ENCODE results near the gene COA3. TPM values are rescaled to one million over a fixed set of nuclear protein-coding genes. Genes with fewer than 3 reads are reported as not detected.

COA3 gene
- total and polyA plus RNA-seq, 2 donors (not counting 1 experiment from before 2014, with no cell fraction given) = 53.5 to 80.3 TPM

DNA sequence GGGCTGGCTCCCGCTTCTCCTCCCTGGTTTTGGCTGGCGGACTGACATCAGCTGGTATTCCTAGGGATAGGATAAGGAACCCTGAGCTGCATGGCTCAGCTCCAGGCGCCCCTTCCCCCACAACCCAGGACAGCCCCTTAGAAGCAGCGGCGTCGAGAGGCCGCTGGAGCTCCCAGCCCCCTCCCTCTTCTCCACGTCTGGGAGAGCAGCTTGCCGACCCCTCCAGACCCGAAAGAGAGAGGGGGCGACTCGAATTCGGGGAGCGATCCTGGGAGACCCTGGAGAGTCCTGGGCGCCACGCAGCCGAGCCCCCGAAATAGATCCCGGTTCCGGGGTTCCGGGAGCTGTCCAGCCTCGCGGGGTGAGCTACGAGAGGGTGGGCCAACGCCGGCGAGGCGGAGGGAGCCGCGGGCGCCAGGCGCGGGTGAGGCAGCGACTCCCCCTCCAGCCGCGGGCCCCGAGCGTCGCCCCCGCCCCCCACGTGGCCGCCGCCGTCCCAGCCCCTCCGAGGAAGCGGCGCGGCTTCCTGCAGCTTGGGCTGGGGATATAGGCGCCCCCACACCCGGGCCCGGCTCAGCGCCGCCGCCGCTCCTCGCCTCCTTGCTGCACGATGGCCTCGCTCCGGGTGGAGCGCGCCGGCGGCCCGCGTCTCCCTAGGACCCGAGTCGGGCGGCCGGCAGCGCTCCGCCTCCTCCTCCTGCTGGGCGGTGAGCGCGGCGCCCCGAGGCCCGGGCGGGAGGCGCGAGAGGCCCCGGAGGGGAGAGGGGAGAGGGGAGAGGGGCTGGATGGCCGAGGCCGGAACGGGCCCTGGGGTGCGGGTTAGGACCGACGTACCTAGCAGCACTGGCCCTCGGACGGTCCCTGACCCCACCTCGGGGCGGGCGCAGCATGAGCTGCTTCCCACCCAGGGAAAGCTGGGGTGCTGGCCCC, 37.6 kb downstream of the COA3 start, which contains the start of gene RAMP2:
Gene RAMP2, plus strand, starts transcription at position 576 of the 930 bp plus-strand sequence. Its CDS starts 35 bp downstream, at position 611.
- DNase-seq (ENCODE audit: low read depth in 2 of 2) = peak in 1 of 2 donors; percentile 10

DNA sequence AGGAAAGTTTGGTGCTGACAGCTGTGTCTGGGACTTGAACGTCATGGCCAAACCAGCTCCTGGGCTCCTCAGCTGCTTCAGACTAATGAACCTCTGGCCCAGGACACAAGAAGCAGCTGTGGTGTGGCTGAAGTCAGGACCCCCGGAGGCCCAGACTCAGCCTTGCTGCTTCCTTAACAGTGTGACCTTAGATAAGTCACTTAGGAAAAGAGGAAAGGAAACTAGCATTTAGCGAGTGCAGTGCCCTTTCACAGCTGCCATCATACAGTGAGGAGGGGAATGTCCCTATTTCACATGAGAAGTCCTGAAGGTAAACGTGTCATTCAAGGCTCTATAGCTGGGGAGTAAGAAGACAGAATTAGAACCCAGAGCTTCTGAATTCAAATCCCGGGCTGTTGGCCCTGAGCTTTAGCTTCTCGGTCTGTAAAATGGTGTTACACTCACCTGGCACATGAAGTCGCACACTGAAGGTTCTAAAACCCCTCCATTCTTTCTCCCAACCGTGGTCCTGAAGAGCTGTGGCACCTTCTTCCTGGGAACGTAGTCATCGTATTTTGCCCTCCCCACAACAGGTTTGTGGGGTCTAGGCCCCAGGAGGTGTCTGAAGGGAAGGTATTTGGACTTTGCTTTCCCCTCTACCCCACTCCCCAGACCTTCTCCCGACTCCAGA, 38.4 kb downstream of the COA3 start:
- H3K4me2 ChIP-seq (ENCODE audit: extremely low read depth, insufficient read depth, low read length) = no peak overlapping the region
- peaks cover 39% of the 10 kb centered on the region for H3K27me3 ChIP-seq (ENCODE audit: control insufficient read depth, insufficient read depth, low read length)
- no peaks in the 10 kb centered on the region for H3K36me3 ChIP-seq (ENCODE audit: control insufficient read depth, insufficient read depth, low read length)
- H2AFZ ChIP-seq (ENCODE audit: low read length) = no peak overlapping the region
- H3K9me3 ChIP-seq (ENCODE audit: control insufficient read depth, insufficient read depth, low read depth, low read length) = no peaks in the 10 kb centered on the region
- TF ChIP-seq, protein P1, sequence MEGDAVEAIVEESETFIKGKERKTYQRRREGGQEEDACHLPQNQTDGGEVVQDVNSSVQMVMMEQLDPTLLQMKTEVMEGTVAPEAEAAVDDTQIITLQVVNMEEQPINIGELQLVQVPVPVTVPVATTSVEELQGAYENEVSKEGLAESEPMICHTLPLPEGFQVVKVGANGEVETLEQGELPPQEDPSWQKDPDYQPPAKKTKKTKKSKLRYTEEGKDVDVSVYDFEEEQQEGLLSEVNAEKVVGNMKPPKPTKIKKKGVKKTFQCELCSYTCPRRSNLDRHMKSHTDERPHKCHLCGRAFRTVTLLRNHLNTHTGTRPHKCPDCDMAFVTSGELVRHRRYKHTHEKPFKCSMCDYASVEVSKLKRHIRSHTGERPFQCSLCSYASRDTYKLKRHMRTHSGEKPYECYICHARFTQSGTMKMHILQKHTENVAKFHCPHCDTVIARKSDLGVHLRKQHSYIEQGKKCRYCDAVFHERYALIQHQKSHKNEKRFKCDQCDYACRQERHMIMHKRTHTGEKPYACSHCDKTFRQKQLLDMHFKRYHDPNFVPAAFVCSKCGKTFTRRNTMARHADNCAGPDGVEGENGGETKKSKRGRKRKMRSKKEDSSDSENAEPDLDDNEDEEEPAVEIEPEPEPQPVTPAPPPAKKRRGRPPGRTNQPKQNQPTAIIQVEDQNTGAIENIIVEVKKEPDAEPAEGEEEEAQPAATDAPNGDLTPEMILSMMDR (conservative IDR thresholded peaks at IDR 0.05 in 1 of 2, IDR thresholded peaks at IDR 0.05 in 1 of 2; ENCODE audit: low read depth in 1 of 2, low read length in 2 of 2) = no peak
- TF ChIP-seq EZH2 (IDR thresholded peaks at IDR 0.05; ENCODE audit: low read length, missing control alignments) = peak; percentile 93
- no peaks in the 10 kb centered on the region for H3K79me2 ChIP-seq (ENCODE audit: control insufficient read depth, insufficient read depth, low read length)
- no peak overlapping the region for H3K4me3 ChIP-seq (replicated peaks in 1 of 4; ENCODE audit: control extremely low read depth in 1 of 4, insufficient read depth in 1 of 4, low read depth in 3 of 4, low read length in 4 of 4)
- H3K4me1 ChIP-seq (ENCODE audit: control insufficient read depth, extremely low read depth, insufficient read depth, low read length) = no peaks in the 10 kb centered on the region
- H4K20me1 ChIP-seq (ENCODE audit: control insufficient read depth, extremely low read depth, insufficient read depth, low read length) = no peaks in the 10 kb centered on the region
- H3K9ac ChIP-seq (ENCODE audit: insufficient read depth, low read length) = no peak overlapping the region
- DNase-seq (ENCODE audit: low read depth in 2 of 2) = no peak
- no peak overlapping the region for H3K27ac ChIP-seq (ENCODE audit: insufficient read depth, low read length)

More for the DNA sequence above, 37.6 kb downstream of the COA3 start, which contains the start of gene RAMP2:
- Histone ChIP-seq H3K4me3 (replicated peaks in 1 of 4; ENCODE audit: control extremely low read depth in 1 of 4, insufficient read depth in 1 of 4, low read depth in 3 of 4, low read length in 4 of 4) (peak within 1 kb of the TSS in 2 of 4 experiments; percentile 29 to 43), H3K4me1 (ENCODE audit: control insufficient read depth, extremely low read depth, insufficient read depth, low read length) (no peaks in the 10 kb centered on the region), H3K36me3 (ENCODE audit: control insufficient read depth, insufficient read depth, low read length) (no peaks in the 10 kb centered on the region), H3K9ac (ENCODE audit: insufficient read depth, low read length) (peak within 1 kb of the TSS; percentile 23), H3K27me3 (ENCODE audit: control insufficient read depth, insufficient read depth, low read length) (peaks cover 33% of the 10 kb centered on the region), H3K9me3 (ENCODE audit: control insufficient read depth, insufficient read depth, low read depth, low read length) (no peaks in the 10 kb centered on the region), H4K20me1 (ENCODE audit: control insufficient read depth, extremely low read depth, insufficient read depth, low read length) (no peaks in the 10 kb centered on the region), H3K79me2 (ENCODE audit: control insufficient read depth, insufficient read depth, low read length) (no peaks in the 10 kb centered on the region), H3K4me2 (ENCODE audit: extremely low read depth, insufficient read depth, low read length) (peak within 1 kb of the TSS; percentile 59), H2AFZ (ENCODE audit: low read length) (peak within 1 kb of the TSS; percentile 26), H3K27ac (ENCODE audit: insufficient read depth, low read length) (no peak within 1 kb of the TSS)
- TF ChIP-seq, protein P1 (conservative IDR thresholded peaks at IDR 0.05 in 1 of 2, IDR thresholded peaks at IDR 0.05 in 1 of 2; ENCODE audit: low read depth in 1 of 2, low read length in 2 of 2) = no peak
- peak; percentile 39 for TF ChIP-seq EZH2 (IDR thresholded peaks at IDR 0.05; ENCODE audit: low read length, missing control alignments)

DNA sequence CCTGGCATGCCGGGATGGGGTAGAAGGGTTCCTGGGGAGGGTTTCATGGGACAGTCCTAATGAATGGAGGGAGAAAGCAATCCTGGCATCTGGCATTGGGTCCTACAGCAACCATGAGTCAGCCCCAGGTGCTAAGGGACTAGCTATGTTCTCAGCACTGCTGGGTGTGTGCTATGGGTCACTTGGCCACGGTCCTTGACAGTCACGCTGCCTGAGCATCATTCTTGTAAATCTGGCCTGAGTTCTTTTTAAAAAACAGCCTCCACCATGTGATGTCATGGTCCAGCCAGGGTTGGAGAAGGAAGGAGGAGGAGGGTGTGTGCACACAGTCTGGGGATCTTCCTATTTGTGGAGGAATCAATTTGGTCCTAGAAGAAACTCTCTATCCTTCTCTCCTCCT, 43.7 kb downstream of the COA3 start:
- Histone ChIP-seq H3K4me1 (ENCODE audit: control insufficient read depth, extremely low read depth, insufficient read depth, low read length) (no peaks in the 10 kb centered on the region), H3K9ac (ENCODE audit: insufficient read depth, low read length) (no peak overlapping the region), H3K79me2 (ENCODE audit: control insufficient read depth, insufficient read depth, low read length) (no peaks in the 10 kb centered on the region), H2AFZ (ENCODE audit: low read length) (no peak overlapping the region), H3K4me2 (ENCODE audit: extremely low read depth, insufficient read depth, low read length) (no peak overlapping the region), H4K20me1 (ENCODE audit: control insufficient read depth, extremely low read depth, insufficient read depth, low read length) (no peaks in the 10 kb centered on the region), H3K27ac (ENCODE audit: insufficient read depth, low read length) (no peak overlapping the region), H3K9me3 (ENCODE audit: control insufficient read depth, insufficient read depth, low read depth, low read length) (no peaks in the 10 kb centered on the region), H3K4me3 (replicated peaks in 1 of 4; ENCODE audit: control extremely low read depth in 1 of 4, insufficient read depth in 1 of 4, low read depth in 3 of 4, low read length in 4 of 4) (no peak overlapping the region), H3K27me3 (ENCODE audit: control insufficient read depth, insufficient read depth, low read length) (peaks cover 30% of the 10 kb centered on the region), H3K36me3 (ENCODE audit: control insufficient read depth, insufficient read depth, low read length) (no peaks in the 10 kb centered on the region)
- TF ChIP-seq, protein P1 (conservative IDR thresholded peaks at IDR 0.05 in 1 of 2, IDR thresholded peaks at IDR 0.05 in 1 of 2; ENCODE audit: low read depth in 1 of 2, low read length in 2 of 2) = no peak
- no peak for TF ChIP-seq EZH2 (IDR thresholded peaks at IDR 0.05; ENCODE audit: low read length, missing control alignments)
- peak; percentile 39 to 59 for DNase-seq (ENCODE audit: low read depth in 2 of 2)
